Upper lobe of left lung (tissue), 4 donors: ENCODE measurements around the gene SDR9C7.

Experiments used
- CTCF ChIP-seq, 6 experiments: fragments of 450-650 bp in 4 of 6; fragments of 200-600 bp in 2 of 6; sonication (generic) in 2 of 6; IDR thresholded peaks; one replicate each; pipeline ENCODE4 v1.5.1; 2016 to 2019; ENCODE audit warnings: antibody characterized with exemption in 6 of 6
- EP300 ChIP-seq, 4 donors: sonication (generic); formaldehyde crosslinking; IDR thresholded peaks; one replicate each; pipeline ENCODE4 v1.5.1; 2017; ENCODE audit warnings: antibody characterized with exemption in 4 of 4, control low read depth in 2 of 4

GRCh38 chr12:56884421-56884820 lies 49.8 kb downstream of the SDR9C7 start:
- no peak for TF ChIP-seq CTCF (IDR thresholded peaks at IDR 0.05)
- TF ChIP-seq EP300 (IDR thresholded peaks at IDR 0.05): no peak
